IPS-NIHi11 (cell line): ENCODE results near the gene TNFRSF4.

Experiments used
- DNase-seq: peaks from one replicate; pipeline ENCODE4 v3.0.0; 2012; ENCODE audit warnings: mixed read lengths, low spot score

The TNFRSF4 gene

DNA sequence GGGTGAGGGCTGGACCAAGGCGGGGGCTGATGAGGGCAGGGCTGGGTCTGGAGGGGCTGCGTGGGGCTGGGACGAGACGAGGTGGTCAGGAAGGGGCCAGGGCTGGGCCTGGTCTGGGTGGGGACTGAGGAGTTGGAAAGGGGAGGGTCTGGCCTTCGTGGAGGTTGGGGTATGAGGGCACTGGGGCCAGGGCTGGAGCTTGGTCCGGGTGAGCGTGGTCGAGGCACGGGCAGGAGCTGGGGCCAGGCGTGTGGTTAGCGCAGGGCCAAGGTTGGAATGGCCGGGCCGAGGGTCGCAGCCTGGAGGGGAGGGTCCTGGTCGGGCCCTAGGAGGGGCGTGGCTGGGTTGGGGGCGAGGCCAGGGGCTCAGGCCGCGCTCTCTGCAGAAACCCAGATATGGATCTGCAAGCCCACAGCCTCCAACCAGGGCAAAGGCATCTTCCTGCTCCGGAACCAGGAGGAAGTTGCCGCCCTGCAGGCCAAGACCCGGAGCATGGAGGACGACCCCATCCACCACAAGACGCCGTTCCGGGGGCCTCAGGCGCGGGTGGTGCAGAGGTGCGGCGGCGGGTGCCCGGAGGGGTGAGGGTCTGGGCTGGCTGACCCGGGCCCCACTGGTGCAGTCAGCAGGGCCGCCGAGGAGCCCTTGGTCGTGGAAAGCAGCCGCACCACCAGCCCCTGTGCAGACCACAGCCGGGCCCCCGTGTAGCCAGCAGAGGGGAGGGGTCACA is 31.3 kb downstream of the TNFRSF4 start:
- peak; percentile 37 for DNase-seq

DNA sequence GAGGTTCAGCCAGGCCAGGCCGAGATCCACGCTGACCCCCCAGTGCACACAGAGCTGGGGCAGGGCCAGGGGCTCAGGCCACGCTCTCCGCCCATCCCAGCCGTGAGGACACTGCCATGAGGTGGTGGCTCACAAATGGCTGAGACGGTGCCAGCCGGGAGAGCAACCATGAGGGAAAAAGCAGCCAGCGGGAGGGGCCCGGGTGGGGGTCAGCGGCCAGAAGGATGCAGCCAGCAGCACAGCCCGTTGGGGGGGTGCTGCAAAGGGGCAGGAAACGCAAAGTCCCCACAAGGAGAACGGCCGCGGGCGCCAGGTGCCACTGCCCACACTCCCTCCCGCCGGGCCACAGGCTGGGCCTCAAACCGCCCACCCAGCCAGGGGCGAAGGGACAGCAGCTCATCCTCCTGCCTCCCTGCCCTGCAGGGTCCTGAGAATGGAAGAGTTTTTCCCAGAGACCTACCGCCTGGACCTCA is 32.0 kb downstream of the TNFRSF4 start:
- peak; percentile 34 for DNase-seq

- DNase-seq = peak; percentile 16
Measured at GRCh38 chr1:1181129-1181937, 32.6 kb downstream of the TNFRSF4 start.

GRCh38 chr1:1179983-1180861 is 33.7 kb downstream of the TNFRSF4 start:
- DNase-seq = peak; percentile 60

- peak; percentile 30 for DNase-seq
Measured at GRCh38 chr1:1179346-1179982, 34.5 kb downstream of the TNFRSF4 start.

- DNase-seq = no peak
Measured at GRCh38 chr1:1178794-1179331, 35.1 kb downstream of the TNFRSF4 start.

- DNase-seq = no peak
Measured at GRCh38 chr1:1177452-1178206, 36.3 kb downstream of the TNFRSF4 start.

DNA sequence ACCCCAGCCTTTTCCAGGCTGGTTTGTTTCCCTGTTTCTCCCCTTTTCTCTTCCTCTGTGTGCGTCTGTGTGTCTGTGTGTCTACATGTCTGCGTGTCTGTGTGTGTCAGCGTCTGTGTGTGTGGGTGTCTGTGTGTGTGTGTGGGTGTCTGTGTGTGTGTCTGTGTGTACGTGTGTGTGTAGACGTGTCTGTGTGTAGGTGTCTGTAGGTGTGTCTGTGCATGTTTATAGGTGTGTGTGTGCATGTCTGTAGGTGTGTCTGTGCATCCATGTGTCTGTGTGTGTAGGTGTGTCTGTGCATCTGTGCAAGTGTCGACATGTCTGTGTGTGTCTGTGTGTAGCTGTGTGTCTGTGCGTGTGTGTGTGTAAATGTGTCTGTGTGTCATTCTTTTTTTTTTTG is 37.0 kb downstream of the TNFRSF4 start:
- DNase-seq = no peak

GRCh38 chr1:1176063-1176761 is 37.7 kb downstream of the TNFRSF4 start:
- peak; percentile 33 for DNase-seq

DNA sequence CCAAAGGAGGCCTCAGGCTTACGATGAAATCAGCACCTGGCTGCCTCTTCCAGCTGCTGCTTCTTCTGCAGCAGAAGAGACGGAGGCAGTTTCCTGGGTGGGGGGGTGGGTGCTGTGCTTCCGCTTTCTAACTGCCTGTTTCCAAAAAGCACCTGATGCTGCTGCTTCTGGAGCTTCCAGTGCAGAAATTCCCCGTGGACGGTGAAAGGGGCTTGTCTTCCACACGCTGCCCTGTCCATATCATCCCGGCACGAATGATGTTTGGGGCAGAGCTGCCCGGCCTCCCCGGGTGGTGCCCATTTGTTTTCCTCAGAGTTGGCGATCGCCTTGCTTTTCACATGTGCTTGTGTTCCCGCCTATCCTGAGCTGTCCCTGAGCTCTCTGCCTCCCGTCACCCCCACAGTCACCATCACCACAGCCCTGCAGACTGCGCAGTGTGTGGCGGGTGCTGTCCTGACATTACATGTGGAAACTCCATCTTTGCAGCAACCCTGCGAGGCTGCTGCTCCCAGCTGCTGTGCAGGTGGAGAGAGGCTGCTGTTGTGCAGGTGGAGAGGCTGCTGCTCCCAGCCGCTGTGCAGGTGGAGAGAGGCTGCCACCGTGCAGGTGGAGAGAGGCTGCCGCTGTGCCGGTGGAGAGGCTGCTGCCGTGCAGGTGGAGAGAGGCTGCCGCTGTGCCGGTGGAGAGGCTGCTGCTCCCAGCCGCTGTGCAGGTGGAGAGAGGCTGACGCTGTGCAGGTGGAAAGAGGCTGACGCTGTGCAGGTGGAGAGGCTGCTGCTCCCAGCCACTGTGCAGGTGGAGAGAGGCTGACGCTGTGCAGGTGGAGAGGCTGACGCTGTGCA is 38.5 kb downstream of the TNFRSF4 start:
- DNase-seq = no peak

DNA sequence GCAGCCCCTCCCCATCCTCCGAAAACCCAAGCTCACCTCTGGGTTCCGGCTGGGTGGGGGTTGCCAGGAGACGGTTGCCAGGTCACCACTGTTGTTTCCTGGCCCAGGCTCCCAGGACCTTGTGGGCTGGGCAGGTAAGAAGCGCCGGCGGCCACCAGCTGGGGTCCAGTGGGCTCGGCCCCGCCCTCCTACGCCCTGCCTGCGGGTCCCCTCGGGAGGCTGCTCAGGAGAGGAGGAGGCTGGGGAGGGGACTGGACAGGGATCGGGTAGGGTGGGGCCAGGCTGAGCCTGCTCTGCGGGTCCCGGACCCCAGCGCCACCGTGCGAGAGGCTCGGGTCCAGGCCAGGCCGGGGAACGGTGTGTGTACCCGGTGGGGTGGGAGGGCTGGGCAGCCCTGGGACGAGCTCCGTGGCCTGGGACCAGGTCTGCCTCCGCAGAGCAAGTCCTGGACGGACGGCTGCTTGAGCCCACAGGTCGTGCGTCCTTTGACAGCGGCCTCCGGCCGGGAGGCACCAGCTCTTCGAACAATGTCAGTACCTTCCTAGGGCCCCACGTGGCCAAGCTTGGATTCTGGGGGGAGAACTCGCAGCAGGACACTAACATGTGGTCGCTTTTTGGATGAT is 40.0 kb downstream of the TNFRSF4 start, which contains the start of gene TTLL10:
Gene TTLL10, plus strand, starts transcription at position 88 of the 623 bp plus-strand sequence. CDS start 5,336 bp downstream, outside the sequence.
- DNase-seq = peak; percentile 71

DNA sequence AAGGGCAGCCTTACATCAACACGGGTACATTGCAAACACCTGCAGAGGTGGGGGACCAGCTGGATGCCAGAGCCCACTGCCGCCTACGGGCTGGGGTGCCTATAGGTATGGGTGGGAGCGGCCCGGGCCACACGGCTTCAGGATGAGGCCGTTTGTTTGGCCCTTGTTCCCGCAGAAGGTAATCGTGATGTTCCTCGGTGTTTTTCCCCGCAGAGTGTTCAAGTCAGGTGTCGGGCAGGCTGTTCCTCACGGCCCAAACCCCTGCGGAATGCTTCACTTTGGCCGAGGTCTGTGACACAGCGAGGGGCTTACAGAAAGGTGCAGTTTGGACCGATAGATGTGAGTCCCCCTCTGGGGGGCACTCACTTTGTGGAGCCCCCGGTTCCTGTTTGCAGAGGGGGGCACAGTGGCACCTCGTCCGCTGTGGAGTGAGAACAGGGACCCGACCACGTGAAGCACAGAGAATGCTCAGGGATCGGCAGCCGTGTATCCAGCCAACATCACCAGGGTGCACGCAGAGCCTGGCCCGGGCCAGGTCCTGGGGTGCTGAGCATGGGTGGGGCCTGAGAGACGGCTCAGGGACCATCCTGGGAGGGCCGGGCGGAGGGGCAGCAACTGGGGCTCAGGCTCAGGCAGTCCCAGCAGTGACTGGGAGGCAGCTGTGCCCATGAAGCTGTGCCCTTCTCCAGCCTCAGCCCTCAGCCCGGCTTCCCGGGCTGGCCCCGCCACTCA is 40.7 kb downstream of the TNFRSF4 start:
- no peak for DNase-seq

DNA sequence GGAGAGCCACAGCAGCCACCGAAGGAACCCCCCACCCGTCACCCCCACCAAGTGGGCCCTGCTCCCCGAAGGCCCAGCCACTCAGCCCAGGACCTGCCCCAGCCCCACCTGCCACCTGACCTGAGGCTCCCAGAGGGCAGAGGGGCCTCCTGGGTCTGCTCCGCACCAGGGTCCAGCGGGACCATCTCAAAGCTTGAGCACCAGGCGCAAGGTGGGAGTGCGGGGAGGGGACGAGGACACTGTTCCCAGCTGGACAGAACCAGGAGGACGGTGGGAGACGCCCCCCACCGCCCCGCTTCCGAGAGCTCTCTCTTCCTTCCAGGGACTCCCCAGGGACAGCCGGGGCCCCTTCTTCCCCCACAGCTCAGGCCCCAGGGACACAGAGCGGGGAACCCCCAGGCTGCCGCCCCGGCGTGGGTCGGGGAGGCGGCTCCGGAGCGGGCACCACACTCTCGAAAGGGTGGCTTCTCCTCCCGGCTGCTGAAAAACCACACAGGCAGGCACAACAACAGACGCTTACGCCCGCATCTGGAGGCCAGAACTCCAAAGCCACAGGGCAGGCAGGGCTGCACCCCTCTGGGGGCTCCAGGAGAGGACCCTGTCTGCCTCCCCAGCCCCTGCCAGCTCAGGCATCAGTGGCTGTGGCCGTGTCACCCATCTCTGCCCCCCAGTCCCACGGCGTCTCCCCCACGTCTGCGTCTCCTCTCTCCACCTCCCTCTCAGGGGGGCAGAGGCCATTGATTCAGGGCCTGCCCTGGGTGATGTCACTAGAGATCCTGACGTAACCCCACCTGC is 42.2 kb downstream of the TNFRSF4 start:
- no peak for DNase-seq

DNA sequence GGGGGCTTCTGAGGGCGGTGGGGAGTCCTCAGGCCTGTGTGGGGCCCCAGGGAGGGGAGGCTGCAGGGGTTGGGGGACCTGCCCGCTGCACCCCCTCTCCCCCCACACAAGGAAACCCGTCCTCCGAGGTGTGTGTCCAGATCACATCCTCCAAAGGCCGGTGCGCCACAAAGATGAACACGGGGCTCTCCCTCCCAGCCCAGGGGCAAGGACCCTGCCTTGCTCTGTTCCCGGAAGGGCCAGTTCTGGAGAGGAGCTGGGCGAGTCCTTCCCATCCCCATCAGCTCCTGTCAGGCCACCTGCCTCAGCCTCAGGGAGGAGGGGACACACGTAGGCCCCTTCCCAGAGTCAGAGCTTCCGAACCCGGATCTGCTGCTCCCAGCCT is 42.8 kb downstream of the TNFRSF4 start:
- no peak for DNase-seq

- DNase-seq = peak; percentile 9
Measured at GRCh38 chr1:1170215-1171091, 43.5 kb downstream of the TNFRSF4 start.
